Gastrocnemius medialis (tissue), 4 donors: ENCODE results near the gene LRRC61.

Experiments used
- POLR2A ChIP-seq, 2 donors: fragments of 450-650 bp; IDR thresholded peaks; one replicate each; pipeline ENCODE4 v1.6.1; 2017; ENCODE audit warnings: antibody characterized with exemption in 2 of 2, mild to moderate bottlenecking in 2 of 2, moderate library complexity in 2 of 2
- TF ChIP-seq, protein P1 (sequence below), 5 experiments: fragments of 450-650 bp in 3 of 5; fragments of 200-600 bp in 2 of 5; sonication (generic) in 2 of 5; IDR thresholded peaks in 4 of 5; conservative IDR thresholded peaks in 1 of 5; 1 replicate in 4 of 5; 2 replicates in 1 of 5; pipeline ENCODE4 v1.5.1; 2016 to 2019; ENCODE audit warnings: antibody characterized with exemption in 5 of 5, mild to moderate bottlenecking in 3 of 5, moderate library complexity in 3 of 5

GRCh38 chr7:150363370-150363769 lies 40.2 kb downstream of the LRRC61 start:
- TF ChIP-seq, protein P1, sequence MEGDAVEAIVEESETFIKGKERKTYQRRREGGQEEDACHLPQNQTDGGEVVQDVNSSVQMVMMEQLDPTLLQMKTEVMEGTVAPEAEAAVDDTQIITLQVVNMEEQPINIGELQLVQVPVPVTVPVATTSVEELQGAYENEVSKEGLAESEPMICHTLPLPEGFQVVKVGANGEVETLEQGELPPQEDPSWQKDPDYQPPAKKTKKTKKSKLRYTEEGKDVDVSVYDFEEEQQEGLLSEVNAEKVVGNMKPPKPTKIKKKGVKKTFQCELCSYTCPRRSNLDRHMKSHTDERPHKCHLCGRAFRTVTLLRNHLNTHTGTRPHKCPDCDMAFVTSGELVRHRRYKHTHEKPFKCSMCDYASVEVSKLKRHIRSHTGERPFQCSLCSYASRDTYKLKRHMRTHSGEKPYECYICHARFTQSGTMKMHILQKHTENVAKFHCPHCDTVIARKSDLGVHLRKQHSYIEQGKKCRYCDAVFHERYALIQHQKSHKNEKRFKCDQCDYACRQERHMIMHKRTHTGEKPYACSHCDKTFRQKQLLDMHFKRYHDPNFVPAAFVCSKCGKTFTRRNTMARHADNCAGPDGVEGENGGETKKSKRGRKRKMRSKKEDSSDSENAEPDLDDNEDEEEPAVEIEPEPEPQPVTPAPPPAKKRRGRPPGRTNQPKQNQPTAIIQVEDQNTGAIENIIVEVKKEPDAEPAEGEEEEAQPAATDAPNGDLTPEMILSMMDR (IDR thresholded peaks at IDR 0.05 in 4 of 5, conservative IDR thresholded peaks at IDR 0.05 in 1 of 5): no peak
- TF ChIP-seq POLR2A (IDR thresholded peaks at IDR 0.05): no peak
